Type B pancreatic cell (in vitro differentiated cells): ENCODE results near the gene MCRIP2. TPM values are rescaled to one million over a fixed set of nuclear protein-coding genes. Genes with fewer than 3 reads are reported as not detected.

Experiments used
- DNase-seq: peaks from one replicate; pipeline ENCODE4 v3.0.0; 2021; ENCODE audit warnings: mixed read lengths; ENCODE audit not compliant: unreplicated experiment; ENCODE audit errors: extremely low spot score
- H3K27ac Mint-ChIP-seq: 2 replicates; pipeline ENCODE4 v1.8.0; 2021; ENCODE audit warnings: mild to moderate bottlenecking, mixed read lengths
- H3K27me3 Mint-ChIP-seq: 2 replicates; pipeline ENCODE4 v1.8.0; 2021; ENCODE audit warnings: mixed read lengths
- H3K36me3 Mint-ChIP-seq: 2 replicates; pipeline ENCODE4 v1.8.0; 2021; ENCODE audit warnings: mixed read lengths
- H3K4me1 Mint-ChIP-seq: one replicate; pipeline ENCODE4 v1.8.0; 2021; ENCODE audit warnings: mixed read lengths; ENCODE audit not compliant: unreplicated experiment
- H3K4me3 Mint-ChIP-seq: 2 replicates; pipeline ENCODE4 v1.8.0; 2021; ENCODE audit warnings: mild to moderate bottlenecking, mixed read lengths
- H3K9me3 Mint-ChIP-seq: 2 replicates; pipeline ENCODE4 v1.8.0; 2021; ENCODE audit warnings: mixed read lengths
- long read RNA-seq: library from polyadenylated mRNA; unstranded; transcript quantifications from one replicate; pipeline ENCODE4 v2.0.0, GENCODE V29; 2020
- total RNA-seq: library from RNA; stranded (reverse); gene quantifications from 2 replicates; pipeline ENCODE4 v1.2.1, GENCODE V29; 2021; ENCODE audit warnings: low replicate concordance
- TF ChIP-seq, protein P1 (sequence below): fragments of 200-600 bp; sonication (generic); conservative IDR thresholded peaks from 2 replicates; pipeline ENCODE4 v1.5.0; 2021; ENCODE audit warnings: antibody characterized with exemption, mild to moderate bottlenecking

The MCRIP2 gene, protein sequence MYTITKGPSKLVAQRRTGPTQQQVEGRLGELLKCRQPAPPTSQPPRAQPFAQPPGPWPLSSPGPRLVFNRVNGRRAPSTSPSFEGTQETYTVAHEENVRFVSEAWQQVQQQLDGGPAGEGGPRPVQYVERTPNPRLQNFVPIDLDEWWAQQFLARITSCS
- 36.8 and 39.1 TPM in 2 replicates for total RNA-seq
- long read RNA-seq, partial matches to known transcripts = 0 of 3 reads
- long read RNA-seq, other reads (novel, unspliced or antisense) = 1 of 3 reads

DNA sequence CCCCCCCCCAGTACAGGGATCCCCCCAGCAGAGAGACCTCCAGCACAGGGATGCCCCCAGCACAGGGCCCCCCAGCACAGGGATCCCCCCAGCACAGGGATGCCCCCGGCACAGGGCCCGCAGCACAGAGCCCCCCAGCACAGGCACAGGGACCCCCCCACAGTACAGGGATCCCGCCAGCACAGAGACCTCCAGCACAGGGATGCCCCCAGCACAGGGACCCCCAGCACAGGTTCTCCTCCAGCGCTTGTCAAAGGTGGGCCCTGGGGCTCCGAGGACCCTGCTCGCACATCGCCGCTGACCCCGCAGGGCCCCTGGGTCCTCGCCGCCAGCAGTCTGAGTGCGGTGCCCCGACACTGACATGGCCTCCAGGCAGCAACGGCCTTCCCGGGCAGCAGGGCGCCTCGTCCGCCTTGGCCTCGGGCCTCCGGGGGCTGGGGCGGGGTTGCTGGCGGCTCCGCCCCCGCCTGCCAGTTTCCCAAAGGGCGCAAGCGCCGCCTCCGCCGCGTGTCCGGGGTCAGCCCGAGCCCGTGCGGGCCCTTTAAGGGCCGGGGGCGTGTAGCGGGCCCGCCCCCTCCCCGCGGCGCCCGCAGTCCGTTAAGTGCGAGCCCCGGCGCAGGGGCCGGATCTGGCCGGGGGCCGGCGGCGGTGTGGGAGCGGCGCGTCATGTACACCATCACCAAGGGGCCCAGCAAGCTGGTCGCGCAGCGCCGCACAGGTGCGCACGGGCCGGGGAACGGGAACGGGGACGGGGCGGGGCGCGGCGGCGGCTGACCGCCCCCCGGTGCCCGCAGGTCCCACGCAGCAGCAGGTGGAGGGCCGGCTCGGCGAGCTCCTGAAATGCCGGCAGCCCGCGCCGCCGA lies at the start of gene MCRIP2:
Gene MCRIP2, plus strand, starts transcription at position 503 of the 863 bp plus-strand sequence. Its CDS starts 164 bp downstream, at position 667.
- Mint-ChIP-seq H3K4me1 (peaks cover 2% of the 10 kb centered on the region), H3K27me3 (peaks cover 3% of the 10 kb centered on the region), H3K4me3 (peak within 1 kb of the TSS; percentile 80), H3K9me3 (no peaks in the 10 kb centered on the region), H3K36me3 (no peaks in the 10 kb centered on the region), H3K27ac (no peak within 1 kb of the TSS)
- peak; percentile 89 for DNase-seq
- TF ChIP-seq, protein P1, sequence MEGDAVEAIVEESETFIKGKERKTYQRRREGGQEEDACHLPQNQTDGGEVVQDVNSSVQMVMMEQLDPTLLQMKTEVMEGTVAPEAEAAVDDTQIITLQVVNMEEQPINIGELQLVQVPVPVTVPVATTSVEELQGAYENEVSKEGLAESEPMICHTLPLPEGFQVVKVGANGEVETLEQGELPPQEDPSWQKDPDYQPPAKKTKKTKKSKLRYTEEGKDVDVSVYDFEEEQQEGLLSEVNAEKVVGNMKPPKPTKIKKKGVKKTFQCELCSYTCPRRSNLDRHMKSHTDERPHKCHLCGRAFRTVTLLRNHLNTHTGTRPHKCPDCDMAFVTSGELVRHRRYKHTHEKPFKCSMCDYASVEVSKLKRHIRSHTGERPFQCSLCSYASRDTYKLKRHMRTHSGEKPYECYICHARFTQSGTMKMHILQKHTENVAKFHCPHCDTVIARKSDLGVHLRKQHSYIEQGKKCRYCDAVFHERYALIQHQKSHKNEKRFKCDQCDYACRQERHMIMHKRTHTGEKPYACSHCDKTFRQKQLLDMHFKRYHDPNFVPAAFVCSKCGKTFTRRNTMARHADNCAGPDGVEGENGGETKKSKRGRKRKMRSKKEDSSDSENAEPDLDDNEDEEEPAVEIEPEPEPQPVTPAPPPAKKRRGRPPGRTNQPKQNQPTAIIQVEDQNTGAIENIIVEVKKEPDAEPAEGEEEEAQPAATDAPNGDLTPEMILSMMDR = no peak

DNA sequence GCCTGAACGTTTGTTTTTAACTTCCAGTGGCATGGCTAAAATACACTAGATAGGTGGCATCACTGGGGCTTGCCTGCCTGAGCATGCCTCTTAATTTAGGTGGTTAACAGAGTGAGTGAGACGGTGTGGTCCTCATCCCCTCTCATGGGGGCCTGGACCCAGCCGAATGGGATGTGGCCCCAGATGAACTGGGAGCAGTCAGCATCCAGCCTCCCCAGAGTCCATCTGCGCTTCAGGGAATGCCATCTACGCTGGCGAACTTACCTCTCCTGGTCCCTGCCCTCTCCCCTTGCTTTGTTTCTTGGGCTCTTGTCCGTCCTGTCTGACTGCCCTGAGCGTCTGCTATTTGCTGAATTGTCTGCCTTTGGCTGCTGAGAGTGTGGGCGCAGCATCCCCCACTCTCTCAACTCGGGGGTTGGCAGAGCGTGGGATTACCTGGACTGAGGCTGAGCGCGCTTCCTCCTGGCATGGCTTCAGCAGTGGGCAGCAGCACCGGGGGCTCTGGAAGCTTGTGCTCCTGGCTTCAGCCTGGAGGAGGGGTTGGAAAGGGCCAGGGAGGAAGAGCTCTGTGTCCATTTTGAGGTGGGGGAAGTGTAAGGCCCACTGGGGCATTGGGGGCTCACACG lies 49.6 kb upstream of the MCRIP2 start:
- H3K27ac Mint-ChIP-seq = peak overlapping the region; percentile 90
- no peaks in the 10 kb centered on the region for H3K9me3 Mint-ChIP-seq

DNA sequence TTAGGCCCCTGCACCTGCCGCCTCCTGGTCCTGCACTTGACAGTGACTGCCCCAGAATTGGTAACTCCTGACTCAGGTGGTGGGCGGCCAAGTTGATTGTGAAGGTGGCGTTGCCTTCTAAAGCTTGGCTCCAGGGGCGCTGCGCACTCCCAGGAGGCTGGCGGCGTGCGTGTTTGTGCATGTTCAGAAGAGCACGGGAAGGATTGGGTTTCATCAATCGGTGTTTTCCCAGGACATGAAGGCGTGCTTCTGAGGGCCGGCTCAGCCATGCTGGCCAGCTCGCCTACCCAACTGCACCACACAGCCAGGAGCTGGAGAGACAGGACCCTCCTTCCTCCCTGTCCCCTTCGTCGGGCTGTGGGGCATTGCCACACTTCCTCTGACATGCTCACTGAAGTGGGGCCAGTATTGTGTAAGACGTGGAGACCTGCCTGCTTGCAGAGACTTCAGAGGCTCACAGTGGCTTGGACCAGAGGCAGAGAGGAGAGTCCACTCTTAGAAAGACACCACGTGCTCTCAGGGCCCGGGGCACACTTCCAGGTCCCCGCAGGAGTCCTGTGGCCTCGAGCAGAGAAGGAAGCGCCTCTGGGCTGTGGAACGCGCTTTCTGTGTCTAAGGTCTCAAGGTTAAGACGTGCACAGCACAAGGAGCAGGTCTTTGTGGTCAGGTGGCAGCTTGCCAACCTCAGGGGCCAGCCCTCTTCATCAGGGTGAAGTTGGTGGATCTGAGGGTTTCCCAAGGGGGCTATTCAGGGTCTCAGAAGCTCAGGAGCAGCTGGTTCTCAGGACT lies 48.9 kb upstream of the MCRIP2 start:
- no peaks in the 10 kb centered on the region for H3K9me3 Mint-ChIP-seq
- no peaks in the 10 kb centered on the region for H3K27me3 Mint-ChIP-seq
- H3K4me1 Mint-ChIP-seq = peaks cover 26% of the 10 kb centered on the region
- H3K27ac Mint-ChIP-seq = peak overlapping the region; percentile 90
- H3K4me3 Mint-ChIP-seq = peak overlapping the region; percentile 91
- peaks cover 13% of the 10 kb centered on the region for H3K36me3 Mint-ChIP-seq
- TF ChIP-seq, protein P1 = no peak
- no peak for DNase-seq

More for the DNA sequence above, 49.6 kb upstream of the MCRIP2 start:
- H3K4me1 Mint-ChIP-seq = peaks cover 29% of the 10 kb centered on the region
- TF ChIP-seq, protein P1 = no peak
- no peaks in the 10 kb centered on the region for H3K27me3 Mint-ChIP-seq
- no peak for DNase-seq
- peak overlapping the region; percentile 91 for H3K4me3 Mint-ChIP-seq
- H3K36me3 Mint-ChIP-seq = peaks cover 12% of the 10 kb centered on the region

DNA sequence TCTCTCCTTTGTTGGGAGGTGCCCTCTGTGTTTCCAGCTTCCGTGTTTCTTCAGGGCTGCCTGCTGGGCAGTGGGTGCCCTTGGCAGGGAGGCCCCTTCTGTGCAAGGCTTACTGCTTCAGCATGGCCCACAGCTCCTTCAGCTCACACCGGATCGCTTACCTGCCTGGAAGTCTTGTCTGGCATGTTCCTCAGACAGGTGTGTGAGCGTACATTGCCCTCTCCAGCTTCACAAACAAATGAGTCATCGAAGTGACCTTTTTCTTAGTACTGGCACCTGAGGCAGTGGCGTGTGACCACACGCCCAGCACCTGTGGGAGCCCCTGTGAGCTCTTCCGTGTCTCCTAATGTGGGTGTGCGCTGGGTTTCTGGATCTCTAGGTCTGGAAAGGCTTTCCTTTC lies 48.2 kb upstream of the MCRIP2 start:
- no peak for DNase-seq
- Mint-ChIP-seq H3K4me1 (peaks cover 26% of the 10 kb centered on the region), H3K27me3 (no peaks in the 10 kb centered on the region), H3K36me3 (peaks cover 13% of the 10 kb centered on the region), H3K27ac (peak overlapping the region; percentile 90), H3K4me3 (peak overlapping the region; percentile 91), H3K9me3 (no peaks in the 10 kb centered on the region)
- TF ChIP-seq, protein P1 = no peak

- TF ChIP-seq, protein P1 = no peak
- Mint-ChIP-seq H3K4me3 (peak overlapping the region; percentile 91), H3K9me3 (no peaks in the 10 kb centered on the region), H3K36me3 (peaks cover 13% of the 10 kb centered on the region), H3K27ac (peak overlapping the region; percentile 90), H3K27me3 (no peaks in the 10 kb centered on the region), H3K4me1 (peaks cover 26% of the 10 kb centered on the region)
- no peak for DNase-seq
Observed at GRCh38 chr16:593807-594206, 47.8 kb upstream of the MCRIP2 start.
